8988T (cell line): ENCODE results near the gene EDIL3.
"Not testable (repeated sequence)": the region's sequence is repeated elsewhere in the genome, so short reads cannot be mapped to it uniquely, and the experiment has no call there.

Source experiments
- DNase-seq: peaks from one replicate; pipeline ENCODE4 v3.0.0; 2011

The EDIL3 gene

GRCh38 chr5:84297641-84298040 lies 87.0 kb downstream of the EDIL3 start:
- DNase-seq, result not testable (repeated sequence)

GRCh38 chr5:84292788-84293653 lies 91.7 kb downstream of the EDIL3 start:
- DNase-seq, result no peak

- DNase-seq, result no peak
Measured at GRCh38 chr5:84292000-84292642, 92.6 kb downstream of the EDIL3 start.

GRCh38 chr5:84290673-84291072 lies 94.0 kb downstream of the EDIL3 start:
- DNase-seq, result no peak

GRCh38 chr5:84290161-84290560 lies 94.5 kb downstream of the EDIL3 start:
- no peak for DNase-seq

- DNase-seq, result no peak
Measured at GRCh38 chr5:84287951-84288350, 96.7 kb downstream of the EDIL3 start.

GRCh38 chr5:84286662-84287061 lies 98.0 kb downstream of the EDIL3 start:
- no peak for DNase-seq

- no peak for DNase-seq
Measured at GRCh38 chr5:84285641-84286637, 98.7 kb downstream of the EDIL3 start.

GRCh38 chr5:84281383-84281782 lies 103.3 kb downstream of the EDIL3 start:
- DNase-seq, result no peak

- DNase-seq, result no peak
Measured at GRCh38 chr5:84279234-84279633, 105.4 kb downstream of the EDIL3 start.

GRCh38 chr5:84275609-84276008 lies 109.1 kb downstream of the EDIL3 start:
- no peak for DNase-seq

GRCh38 chr5:84274585-84275468 lies 109.9 kb downstream of the EDIL3 start:
- DNase-seq, result no peak

GRCh38 chr5:84273517-84273883 lies 111.2 kb downstream of the EDIL3 start:
- DNase-seq, result no peak

- no peak for DNase-seq
Measured at GRCh38 chr5:84272771-84273516, 111.7 kb downstream of the EDIL3 start.

- no peak for DNase-seq
Measured at GRCh38 chr5:84265739-84266550, 118.7 kb downstream of the EDIL3 start.

- no peak for DNase-seq
Measured at GRCh38 chr5:84265130-84265529, 119.5 kb downstream of the EDIL3 start.

GRCh38 chr5:84260939-84261338 lies 123.7 kb downstream of the EDIL3 start:
- DNase-seq, result no peak

GRCh38 chr5:84260140-84260539 lies 124.5 kb downstream of the EDIL3 start:
- no peak for DNase-seq

GRCh38 chr5:84259283-84260045 lies 125.2 kb downstream of the EDIL3 start:
- DNase-seq, result no peak

GRCh38 chr5:84257061-84257460 lies 127.6 kb downstream of the EDIL3 start:
- DNase-seq, result no peak
